Measurements from ENCODE around the gene PDGFRA.
"Not testable (repeated sequence)": the region's sequence is repeated elsewhere in the genome, so short reads cannot be mapped to it uniquely, and the experiment has no call there.

The PDGFRA gene

GRCh38 chr4:54320826-54321685 lies 92.0 kb downstream of the PDGFRA start:
- no peak for DNase-seq (ENCODE audit: low read depth, low spot score)
- ChIA-PET POLR2A (no interaction called here), CTCF (interaction anchor here (1.0 to 10.0 kb wide), 18 partner anchors 9 to 1001 kb away, joined by 3 to 197 read pairs (median 6); no protein-coding TSS in a partner anchor)
- H3K4me3 ChIP-seq (ENCODE audit: low read depth, low read length) = no peak overlapping the region
- no peak for TF ChIP-seq CTCF (IDR thresholded peaks at IDR 0.05; ENCODE audit: insufficient read depth, low read length, missing control alignments)

- no peak overlapping the region for H3K4me3 ChIP-seq (ENCODE audit: low read depth, low read length)
- peak; percentile 3 for DNase-seq (ENCODE audit: low read depth, low spot score)
- TF ChIP-seq CTCF (IDR thresholded peaks at IDR 0.05; ENCODE audit: insufficient read depth, low read length, missing control alignments) = peak; percentile 72
- ChIA-PET POLR2A (no interaction called here), CTCF (interaction anchor here (0.6 to 10.0 kb wide), 21 partner anchors 10 to 999 kb away, joined by 3 to 197 read pairs (median 3); no protein-coding TSS in a partner anchor)
Observed at GRCh38 chr4:54322818-54323417, 93.8 kb downstream of the PDGFRA start.

GRCh38 chr4:54330896-54331295 lies 101.8 kb downstream of the PDGFRA start:
- ChIA-PET POLR2A (no interaction called here), CTCF (interaction anchor here (1.7 kb wide), 1 partner anchor 11 kb away, joined by 9 read pairs; no protein-coding TSS in a partner anchor)
- no peak overlapping the region for H3K4me3 ChIP-seq (ENCODE audit: low read depth, low read length)
- no peak for DNase-seq (ENCODE audit: low read depth, low spot score)
- no peak for TF ChIP-seq CTCF (IDR thresholded peaks at IDR 0.05; ENCODE audit: insufficient read depth, low read length, missing control alignments)

- ChIA-PET CTCF (interaction anchor here (1.3 to 2.6 kb wide), 5 partner anchors 10 to 631 kb away, joined by 4 to 12 read pairs (median 4); no protein-coding TSS in a partner anchor), POLR2A (no interaction called here)
- DNase-seq (ENCODE audit: low read depth, low spot score) = no peak
- H3K4me3 ChIP-seq (ENCODE audit: low read depth, low read length) = no peak overlapping the region
- no peak for TF ChIP-seq CTCF (IDR thresholded peaks at IDR 0.05; ENCODE audit: insufficient read depth, low read length, missing control alignments)
Observed at GRCh38 chr4:54332542-54332941, 103.4 kb downstream of the PDGFRA start.

GRCh38 chr4:54333657-54334056 lies 104.6 kb downstream of the PDGFRA start:
- TF ChIP-seq CTCF (IDR thresholded peaks at IDR 0.05; ENCODE audit: insufficient read depth, low read length, missing control alignments) = no peak
- H3K4me3 ChIP-seq (ENCODE audit: low read depth, low read length) = no peak overlapping the region
- ChIA-PET POLR2A (no interaction called here), CTCF (interaction anchor here (0.8 to 2.6 kb wide), 3 partner anchors 11 to 627 kb away, joined by 3 to 12 read pairs (median 5); no protein-coding TSS in a partner anchor)
- no peak for DNase-seq (ENCODE audit: low read depth, low spot score)

- DNase-seq (ENCODE audit: low read depth, low spot score); POLR2A ChIA-PET; H3K4me3 ChIP-seq (ENCODE audit: low read depth, low read length): not testable (repeated sequence)
- CTCF ChIA-PET = interaction anchor here (0.8 to 1.3 kb wide), 2 partner anchors 19 to 626 kb away, joined by 3 to 5 read pairs; no protein-coding TSS in a partner anchor
Observed at GRCh38 chr4:54334769-54335168, 105.7 kb downstream of the PDGFRA start.

Data from AG04449 (cell line).